ENCODE results near the gene DPF1. TPM values are rescaled to one million over a fixed set of nuclear protein-coding genes. Genes with fewer than 3 reads are reported as not detected.

DPF1 gene
- total RNA-seq, 1 experiment from 2014 or later, result 10.5 TPM

DNA sequence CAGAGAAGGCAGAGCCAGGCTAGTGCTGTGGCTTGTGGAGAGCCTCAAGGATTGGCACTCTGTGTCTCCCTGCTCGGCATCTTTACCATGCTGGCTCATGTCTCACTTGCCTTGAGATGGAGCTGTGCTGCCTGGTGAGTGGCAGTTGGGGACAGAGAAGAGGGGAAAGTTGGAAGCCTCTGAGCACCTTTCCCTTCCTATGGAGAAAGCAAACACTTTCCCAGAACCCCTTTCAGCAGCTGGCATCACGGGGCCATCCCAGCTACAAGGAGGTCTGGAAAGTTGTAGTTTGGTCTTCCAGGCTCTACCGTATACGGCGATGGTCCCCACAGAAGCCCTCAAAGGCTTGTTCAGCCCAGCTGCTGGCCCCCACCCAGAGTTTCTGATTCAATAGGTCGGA lies 58.7 kb downstream of the DPF1 start:
- no peaks in the 10 kb centered on the region for H3K9me3 ChIP-seq (replicated peaks)
- H3K36me3 ChIP-seq, result peaks cover 52% of the 10 kb centered on the region
- no peaks in the 10 kb centered on the region for H3K4me1 ChIP-seq (replicated peaks)

DNA sequence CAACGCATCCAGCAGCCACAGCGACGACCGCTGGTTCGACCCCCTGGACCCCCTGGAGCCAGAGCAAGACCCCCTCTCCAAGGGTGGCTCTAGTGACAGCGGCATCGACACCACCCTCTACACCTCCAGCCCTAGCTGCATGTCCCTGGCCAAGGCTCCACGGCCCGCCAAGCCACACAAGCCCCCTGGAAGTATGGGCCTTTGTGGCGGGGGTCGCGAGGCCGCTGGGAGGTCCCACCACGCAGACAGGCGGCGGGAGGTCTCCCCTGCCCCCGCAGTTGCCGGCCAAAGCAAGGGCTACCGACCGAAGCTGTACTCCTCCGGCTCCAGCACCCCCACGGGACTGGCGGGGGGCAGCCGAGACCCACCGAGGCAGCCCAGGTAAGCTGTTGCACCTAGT lies 59.5 kb downstream of the DPF1 start:
- H3K27me3 ChIP-seq (replicated peaks), result no peaks in the 10 kb centered on the region
- H3K36me3 ChIP-seq, result peaks cover 53% of the 10 kb centered on the region
- no peaks in the 10 kb centered on the region for H3K9me3 ChIP-seq (replicated peaks)
- no peaks in the 10 kb centered on the region for H3K4me1 ChIP-seq (replicated peaks)
- DNase-seq (ENCODE audit: low read depth in 1 of 2, low spot score in 2 of 2), result no peak
- no peak overlapping the region for H3K27ac ChIP-seq
- no peak overlapping the region for H3K4me3 ChIP-seq

More for the DNA sequence above, 58.7 kb downstream of the DPF1 start:
- Histone ChIP-seq H3K4me3 (no peak overlapping the region), H3K27ac (no peak overlapping the region), H3K27me3 (replicated peaks) (no peaks in the 10 kb centered on the region)
- DNase-seq (ENCODE audit: low read depth in 1 of 2, low spot score in 2 of 2), result no peak

DNA sequence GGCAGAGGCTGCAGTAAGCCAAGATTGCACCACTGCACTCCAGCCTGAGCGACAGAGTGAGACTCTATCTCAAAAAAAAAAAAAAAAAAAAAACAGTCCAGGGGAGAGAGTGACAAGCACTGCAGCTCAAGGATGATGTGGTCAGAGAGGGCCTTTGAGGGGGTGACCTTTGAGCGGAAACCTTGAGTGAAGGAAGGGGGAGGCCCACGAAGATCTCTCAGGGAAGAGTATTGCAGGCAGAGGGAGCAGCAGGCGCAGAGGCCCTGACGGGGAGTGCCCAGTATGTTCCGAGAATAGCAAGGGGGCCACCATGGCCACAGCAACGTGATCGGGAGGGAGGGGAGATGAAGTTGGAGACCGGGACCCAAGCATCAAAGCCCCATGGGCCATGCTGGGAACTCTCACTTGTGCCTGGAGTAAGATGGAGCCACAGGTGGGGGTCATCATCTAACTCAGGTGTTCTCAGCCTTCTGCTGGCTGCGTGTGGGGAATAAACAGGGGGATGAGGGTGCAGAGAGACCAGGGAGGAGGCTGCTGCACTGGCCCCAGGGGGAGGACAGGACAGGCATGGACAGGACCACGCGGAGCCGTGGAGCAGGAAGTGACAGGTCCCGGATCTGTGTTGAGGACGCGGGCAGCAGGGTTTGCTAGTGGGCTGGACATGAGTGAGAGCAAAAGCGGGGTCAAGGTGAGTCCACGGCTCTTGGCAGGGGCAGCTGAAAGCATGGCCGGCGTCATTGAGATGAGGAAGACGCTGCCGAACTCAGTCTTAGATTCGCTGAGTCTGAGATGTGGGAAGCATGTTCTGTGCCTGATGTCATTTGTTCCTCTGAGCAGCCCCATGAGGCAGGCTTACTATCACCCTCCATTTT lies 60.4 kb downstream of the DPF1 start:
- no peaks in the 10 kb centered on the region for H3K9me3 ChIP-seq (replicated peaks)
- H3K36me3 ChIP-seq, result peaks cover 51% of the 10 kb centered on the region
- H3K27me3 ChIP-seq (replicated peaks), result no peaks in the 10 kb centered on the region
- H3K27ac ChIP-seq, result no peak overlapping the region
- H3K4me1 ChIP-seq (replicated peaks), result no peaks in the 10 kb centered on the region
- DNase-seq (ENCODE audit: low read depth in 1 of 2, low spot score in 2 of 2), result no peak
- no peak overlapping the region for H3K4me3 ChIP-seq

DNA sequence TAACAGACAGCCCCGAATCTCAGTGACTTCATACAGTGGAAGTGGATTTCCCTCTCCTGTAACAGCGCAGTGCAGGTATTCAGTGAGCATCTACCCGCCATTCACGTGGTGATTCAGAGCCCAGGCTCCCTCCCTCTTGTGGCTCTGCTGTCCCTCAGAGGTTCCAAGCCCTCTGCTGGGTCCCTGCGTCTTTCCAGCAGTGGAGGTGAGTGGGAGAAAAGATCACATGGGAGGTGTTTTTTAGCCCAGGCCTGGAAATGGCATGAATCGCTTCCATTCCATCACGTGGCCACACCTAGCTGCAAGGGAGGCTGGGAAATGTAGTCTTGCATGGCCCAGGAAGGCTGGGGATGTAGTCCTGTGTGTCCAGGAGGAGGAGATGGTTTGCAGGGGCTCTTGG lies 61.4 kb downstream of the DPF1 start:
- no peaks in the 10 kb centered on the region for H3K27me3 ChIP-seq (replicated peaks)
- DNase-seq (ENCODE audit: low read depth in 1 of 2, low spot score in 2 of 2), result no peak
- H3K4me3 ChIP-seq, result no peak overlapping the region
- H3K9me3 ChIP-seq (replicated peaks), result no peaks in the 10 kb centered on the region
- H3K27ac ChIP-seq, result no peak overlapping the region
- H3K4me1 ChIP-seq (replicated peaks), result no peaks in the 10 kb centered on the region
- H3K36me3 ChIP-seq, result peaks cover 51% of the 10 kb centered on the region

DNA sequence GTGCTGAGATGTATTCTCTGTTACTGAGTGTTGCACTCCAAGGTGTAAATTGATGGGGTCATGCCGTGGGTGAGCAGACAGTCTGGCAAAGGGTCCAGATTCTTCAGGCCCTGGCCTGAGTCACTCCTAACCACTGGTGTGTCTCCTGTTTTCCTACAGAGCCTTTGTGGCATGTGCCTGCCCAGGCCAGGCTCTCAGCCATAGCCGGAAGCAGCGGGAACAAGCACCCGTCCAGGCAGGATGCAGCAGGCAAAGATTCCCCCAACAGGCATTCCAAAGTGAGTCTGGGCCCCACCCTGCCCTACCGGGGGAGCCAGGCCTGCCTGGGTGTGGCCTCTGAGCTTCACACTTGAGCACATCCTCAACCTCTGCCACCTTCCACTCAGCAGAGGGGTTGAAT lies 61.9 kb downstream of the DPF1 start:
- peaks cover 49% of the 10 kb centered on the region for H3K36me3 ChIP-seq
- H3K4me3 ChIP-seq, result no peak overlapping the region
- H3K9me3 ChIP-seq (replicated peaks), result no peaks in the 10 kb centered on the region
- no peaks in the 10 kb centered on the region for H3K4me1 ChIP-seq (replicated peaks)
- no peaks in the 10 kb centered on the region for H3K27me3 ChIP-seq (replicated peaks)
- no peak for DNase-seq (ENCODE audit: low read depth in 1 of 2, low spot score in 2 of 2)
- no peak overlapping the region for H3K27ac ChIP-seq

Other genes starting within 250 kb of the DPF1 start
- gene PPP1R14A, start 32.2 kb upstream of the DPF1 start, total RNA-seq (2014; rRNA removed; shearing (Covaris generic)), result not detected in 2 replicates
- gene SPINT2, start 40.4 kb upstream of the DPF1 start, total RNA-seq (2014; rRNA removed; shearing (Covaris generic)), result not detected in 2 replicates
- gene C19orf33, start 80.0 kb upstream of the DPF1 start, total RNA-seq (2014; rRNA removed; shearing (Covaris generic)), result not detected in 2 replicates
- 68.1 and 92.4 TPM in 2 replicates for gene YIF1B, start 91.7 kb upstream of the DPF1 start, total RNA-seq (2014; rRNA removed; shearing (Covaris generic))
- gene KCNK6, start 95.6 kb upstream of the DPF1 start, total RNA-seq (2014; rRNA removed; shearing (Covaris generic)), result 0.03 and 0.34 TPM in 2 replicates
- 0.08 TPM in 1 of 2 replicates, not detected in the other for gene CATSPERG, start 111.6 kb upstream of the DPF1 start, total RNA-seq (2014; rRNA removed; shearing (Covaris generic))
- 248 and 454 TPM in 2 replicates for gene PSMD8, start 150.3 kb upstream of the DPF1 start, total RNA-seq (2014; rRNA removed; shearing (Covaris generic))
- 0.47 and 0.71 TPM in 2 replicates for gene GGN, start 163.8 kb upstream of the DPF1 start, total RNA-seq (2014; rRNA removed; shearing (Covaris generic))
- 0.79 and 1.0 TPM in 2 replicates for gene SPRED3, start 164.5 kb upstream of the DPF1 start, total RNA-seq (2014; rRNA removed; shearing (Covaris generic))
- 22.9 and 41.5 TPM in 2 replicates for gene FAM98C, start 178.9 kb upstream of the DPF1 start, total RNA-seq (2014; rRNA removed; shearing (Covaris generic))
- gene RASGRP4, start 202.0 kb upstream of the DPF1 start, total RNA-seq (2014; rRNA removed; shearing (Covaris generic)), result not detected in 2 replicates
- gene RYR1, start 209.5 kb upstream of the DPF1 start, total RNA-seq (2014; rRNA removed; shearing (Covaris generic)), result not detected in 2 replicates

All from SJSA1 (cell line).